Tongue (tissue), 3 donors: ENCODE measurements around the gene ATF1. TPM values are rescaled to one million over a fixed set of nuclear protein-coding genes. Genes with fewer than 3 reads are reported as not detected.
"Not testable (repeated sequence)": the region's sequence is repeated elsewhere in the genome, so short reads cannot be mapped to it uniquely, and the experiment has no call there.

Experiments used
- DNase-seq: peaks from one replicate; pipeline ENCODE4 v3.0.0-alpha.2; 2015
- small RNA-seq: library from RNA; depleted of rRNA; stranded (forward); fragments of <200 nt; gene quantifications from one replicate; pipeline ENCODE3, GENCODE V24; 2014; ENCODE audit warnings: low replicate concordance
- total RNA-seq: library from RNA; depleted of rRNA; stranded (reverse); fragments of >200 nt; gene quantifications from one replicate; pipeline ENCODE4 v1.2.3, GENCODE V29; 2014

ATF1 gene
- total RNA-seq, 1 donor from 2014 or later: 42.3 TPM

DNA sequence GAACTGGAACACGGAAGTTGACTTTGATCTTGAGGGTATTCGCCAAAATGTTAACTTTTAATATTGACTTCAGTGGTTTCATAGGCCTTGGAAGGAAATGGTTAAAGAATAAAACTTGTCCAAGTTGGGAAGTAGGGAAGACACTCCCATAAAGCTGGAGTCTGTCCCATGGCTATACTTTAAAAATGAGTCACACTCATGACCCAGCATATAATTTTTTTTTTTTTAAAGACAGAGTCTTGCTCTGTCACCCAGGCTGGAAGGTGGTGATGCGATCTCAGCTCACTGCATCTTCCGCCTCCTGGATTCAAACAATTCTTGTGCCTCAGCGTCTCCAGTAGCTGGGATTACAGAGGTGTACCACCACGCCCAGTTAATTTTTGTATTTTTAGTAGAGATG lies 98.4 kb downstream of the ATF1 start:
- no peak for DNase-seq

DNA sequence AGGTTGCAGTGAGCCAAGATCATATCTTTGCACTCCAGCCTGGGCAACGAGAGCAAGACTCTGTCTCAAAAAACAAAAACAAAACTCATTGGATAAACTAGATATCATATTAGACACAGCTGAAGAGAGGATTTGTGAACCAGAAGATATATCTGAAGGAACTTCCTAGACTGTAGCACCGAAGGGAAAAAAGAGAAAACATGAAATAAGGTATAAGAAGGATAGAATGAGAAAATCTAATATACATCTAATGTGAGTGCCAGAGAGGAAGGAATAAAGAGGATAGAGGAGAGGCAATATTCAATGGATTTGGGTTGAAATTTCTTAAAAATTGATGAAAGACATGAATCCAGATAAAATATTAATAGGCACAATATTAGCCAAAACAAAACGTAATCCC lies 101.4 kb downstream of the ATF1 start:
- DNase-seq: no peak

DNA sequence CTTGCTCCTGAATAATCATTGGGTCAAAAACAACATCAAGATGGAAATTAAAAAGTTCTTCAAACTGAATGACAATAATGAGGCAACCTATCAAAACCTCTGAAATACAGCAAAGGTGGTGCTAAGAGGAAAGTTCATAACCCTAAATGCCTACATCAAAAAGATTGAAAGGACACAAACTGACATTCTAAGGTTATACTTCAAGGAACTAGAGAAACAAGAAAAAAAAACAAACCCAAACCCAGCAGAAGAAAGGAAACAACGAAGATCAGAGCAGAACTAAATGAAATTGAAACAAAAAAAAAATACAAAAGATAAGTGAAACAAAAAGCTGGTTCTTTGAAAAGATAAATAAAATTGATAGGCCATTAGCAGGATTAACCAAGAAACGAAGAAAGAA lies 105.0 kb downstream of the ATF1 start:
- not testable (repeated sequence) for DNase-seq

Small RNAs within 50 kb of the gene (small RNA-seq; reads per million reads assigned to genes)
- gene AC013244.2: not detected
- gene RF00019: not detected
- gene RN7SL519P: not detected

Other genes starting within 250 kb of the ATF1 start
- not detected for gene TMPRSS12, start 78.8 kb downstream of the ATF1 start, total RNA-seq
- not detected for gene HIGD1C, start 188.4 kb downstream of the ATF1 start, total RNA-seq